RWPE1 (cell line): ENCODE data around the gene PLA2G2F.
A peak's percentile ranks its signal among the peaks of the same experiment; 100 is the strongest.

ENCODE experiments used
- CTCF ChIA-PET: fragments of 350-600 bp; sonication (Branson Sonifier 250); formaldehyde crosslinking; extraction: SDS; loops from one replicate; lab custom pipeline; 2021; lab: Yijun Ruan, JAX
- POLR2A ChIA-PET: fragments of 400-600 bp; formaldehyde crosslinking; extraction: SDS; loops from one replicate; lab custom pipeline; 2020; ENCODE audit warnings: antibody characterized with exemption; ENCODE audit not compliant: low non-redundant PET; lab: Yijun Ruan, JAX
- DNase-seq: peaks from one replicate; pipeline ENCODE4 v3.0.0; 2012; ENCODE audit warnings: low spot score
- H3K27ac ChIP-seq: fragments of 450-650 bp; 2 replicates; pipeline ENCODE4 v1.5.1; 2017
- TF ChIP-seq, protein P1 (sequence below): fragments of 450-650 bp; conservative IDR thresholded peaks from 2 replicates; pipeline ENCODE4 v1.5.1; 2017; ENCODE audit warnings: low read depth, mild to moderate bottlenecking

Gene PLA2G2F

DNA sequence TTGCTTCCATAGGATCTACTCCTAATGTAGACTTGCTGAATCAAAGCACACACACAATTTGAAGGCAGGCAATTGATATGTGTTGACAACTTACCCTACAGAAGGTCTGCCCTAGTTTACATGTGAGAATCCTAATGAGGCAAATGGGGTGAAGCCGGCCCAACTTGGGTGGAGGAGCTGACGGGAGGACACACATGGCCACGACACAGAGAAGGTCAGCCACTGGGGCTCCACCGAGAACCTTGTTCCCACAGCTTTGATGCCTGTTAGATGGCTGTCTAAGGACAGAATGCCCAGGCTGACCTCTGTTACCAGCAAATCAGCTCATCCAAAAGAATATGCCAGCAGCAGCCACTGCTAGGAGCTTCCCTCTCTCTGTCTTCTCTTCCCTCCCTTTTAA is 18.3 kb upstream of the PLA2G2F start:
- POLR2A ChIA-PET, result no interaction called here

DNA sequence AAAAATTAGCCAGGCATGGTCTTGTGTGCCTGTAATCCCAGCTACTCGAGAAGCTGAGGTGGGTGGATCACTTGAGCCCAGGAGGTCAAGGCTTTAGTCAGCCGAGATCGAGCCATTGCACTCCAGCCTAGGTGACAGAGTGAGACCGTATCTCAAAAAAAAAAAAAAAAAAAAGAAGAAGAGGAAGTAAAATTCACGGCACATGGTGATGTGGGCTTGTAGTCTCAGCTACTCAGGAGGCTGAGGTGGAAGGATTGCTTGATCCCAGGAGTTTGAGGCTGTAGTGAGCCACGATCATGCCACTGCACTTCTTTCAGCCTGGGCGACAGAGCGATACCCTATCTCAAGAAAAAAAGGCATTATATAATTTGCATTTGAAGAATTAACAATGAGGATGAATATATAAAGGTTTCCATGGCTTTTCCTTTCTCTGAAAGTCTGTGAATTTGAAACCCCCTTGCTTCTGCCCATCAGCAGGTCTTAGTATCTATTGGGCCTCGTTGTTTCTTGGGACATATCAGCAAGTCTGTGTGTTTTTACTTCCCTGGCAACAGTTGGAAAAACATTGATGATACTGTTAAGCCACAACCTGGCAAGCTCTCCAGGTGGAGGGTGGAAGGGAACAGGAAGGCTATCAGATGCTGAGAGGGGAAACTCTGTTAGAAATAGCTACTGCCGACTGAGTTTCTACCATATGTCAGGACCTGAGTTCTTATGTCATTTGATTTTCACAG is 15.2 kb upstream of the PLA2G2F start:
- no peak for DNase-seq
- ChIA-PET CTCF (interaction anchor here (1.4 kb wide), 1 partner anchor 28 kb away, joined by 4 read pairs; no protein-coding TSS in a partner anchor), POLR2A (interaction anchor here (0.5 kb wide), 1 partner anchor 379 kb away, joined by 4 read pairs; no protein-coding TSS in a partner anchor)
- TF ChIP-seq, protein P1, sequence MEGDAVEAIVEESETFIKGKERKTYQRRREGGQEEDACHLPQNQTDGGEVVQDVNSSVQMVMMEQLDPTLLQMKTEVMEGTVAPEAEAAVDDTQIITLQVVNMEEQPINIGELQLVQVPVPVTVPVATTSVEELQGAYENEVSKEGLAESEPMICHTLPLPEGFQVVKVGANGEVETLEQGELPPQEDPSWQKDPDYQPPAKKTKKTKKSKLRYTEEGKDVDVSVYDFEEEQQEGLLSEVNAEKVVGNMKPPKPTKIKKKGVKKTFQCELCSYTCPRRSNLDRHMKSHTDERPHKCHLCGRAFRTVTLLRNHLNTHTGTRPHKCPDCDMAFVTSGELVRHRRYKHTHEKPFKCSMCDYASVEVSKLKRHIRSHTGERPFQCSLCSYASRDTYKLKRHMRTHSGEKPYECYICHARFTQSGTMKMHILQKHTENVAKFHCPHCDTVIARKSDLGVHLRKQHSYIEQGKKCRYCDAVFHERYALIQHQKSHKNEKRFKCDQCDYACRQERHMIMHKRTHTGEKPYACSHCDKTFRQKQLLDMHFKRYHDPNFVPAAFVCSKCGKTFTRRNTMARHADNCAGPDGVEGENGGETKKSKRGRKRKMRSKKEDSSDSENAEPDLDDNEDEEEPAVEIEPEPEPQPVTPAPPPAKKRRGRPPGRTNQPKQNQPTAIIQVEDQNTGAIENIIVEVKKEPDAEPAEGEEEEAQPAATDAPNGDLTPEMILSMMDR, result no peak
- no peak overlapping the region for H3K27ac ChIP-seq

More for the DNA sequence above, 18.3 kb upstream of the PLA2G2F start:
- DNase-seq, result no peak
- TF ChIP-seq, protein P1, result no peak
- no peak overlapping the region for H3K27ac ChIP-seq
- CTCF ChIA-PET, result interaction anchor here (0.7 kb wide), 1 partner anchor 67 kb away, joined by 3 read pairs; no protein-coding TSS in a partner anchor

DNA sequence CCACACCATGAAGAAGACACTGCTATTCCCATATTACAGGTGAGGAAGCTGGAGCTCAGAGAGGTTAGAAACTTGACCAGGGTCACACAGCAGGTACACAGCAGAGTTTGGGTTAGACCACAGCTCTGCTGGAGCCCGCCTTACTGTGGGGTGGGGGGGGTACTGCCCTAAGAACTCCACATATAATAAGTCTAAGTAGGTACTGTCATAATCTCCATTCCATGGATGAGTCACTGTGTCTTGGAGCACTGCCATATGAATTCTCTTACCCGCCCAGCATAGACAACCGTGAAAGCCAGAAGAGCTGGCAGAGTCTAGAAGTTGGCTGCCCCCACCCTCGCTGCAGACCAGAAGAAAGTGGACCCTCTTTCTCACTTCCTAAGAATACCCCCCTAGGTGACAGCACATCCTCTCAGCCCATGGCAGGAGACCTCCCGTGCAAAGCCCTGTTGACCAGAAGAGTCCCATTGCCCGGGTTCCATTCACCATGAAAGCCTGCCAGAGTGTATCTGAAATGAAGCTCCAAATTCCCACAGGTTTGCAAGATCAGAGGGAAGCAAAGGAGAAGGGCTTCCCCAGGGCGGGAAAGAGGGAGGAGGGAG is 14.6 kb upstream of the PLA2G2F start:
- peak; percentile 94 for DNase-seq
- CTCF ChIA-PET, result interaction anchor here (0.6 to 1.4 kb wide), 3 partner anchors 11 to 621 kb away, joined by 3 to 4 read pairs (median 4); no protein-coding TSS in a partner anchor
- POLR2A ChIA-PET, result interaction anchor here (0.5 kb wide), 1 partner anchor 378 kb away, joined by 4 read pairs; no protein-coding TSS in a partner anchor
- TF ChIP-seq, protein P1, result no peak
- no peak overlapping the region for H3K27ac ChIP-seq

DNA sequence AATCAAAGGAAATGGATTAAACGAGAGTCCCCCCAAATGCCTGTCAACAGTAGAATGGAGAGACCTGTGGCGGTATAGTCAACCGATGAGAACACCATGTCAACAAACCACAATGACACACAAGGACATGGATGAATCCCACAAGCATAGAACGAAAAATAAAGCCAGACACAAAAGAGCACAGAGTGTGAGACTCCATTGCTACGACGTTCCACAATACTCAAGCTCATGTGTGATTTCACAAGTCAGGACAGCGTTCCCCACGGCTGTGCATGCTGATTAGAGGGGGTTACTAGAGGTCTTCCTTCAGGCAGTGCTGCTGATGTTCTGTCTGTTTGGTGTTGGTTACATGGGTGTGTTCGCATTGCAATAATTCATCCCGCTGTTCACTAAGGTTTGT is 14.0 kb upstream of the PLA2G2F start:
- no peak overlapping the region for H3K27ac ChIP-seq
- TF ChIP-seq, protein P1, result no peak

DNA sequence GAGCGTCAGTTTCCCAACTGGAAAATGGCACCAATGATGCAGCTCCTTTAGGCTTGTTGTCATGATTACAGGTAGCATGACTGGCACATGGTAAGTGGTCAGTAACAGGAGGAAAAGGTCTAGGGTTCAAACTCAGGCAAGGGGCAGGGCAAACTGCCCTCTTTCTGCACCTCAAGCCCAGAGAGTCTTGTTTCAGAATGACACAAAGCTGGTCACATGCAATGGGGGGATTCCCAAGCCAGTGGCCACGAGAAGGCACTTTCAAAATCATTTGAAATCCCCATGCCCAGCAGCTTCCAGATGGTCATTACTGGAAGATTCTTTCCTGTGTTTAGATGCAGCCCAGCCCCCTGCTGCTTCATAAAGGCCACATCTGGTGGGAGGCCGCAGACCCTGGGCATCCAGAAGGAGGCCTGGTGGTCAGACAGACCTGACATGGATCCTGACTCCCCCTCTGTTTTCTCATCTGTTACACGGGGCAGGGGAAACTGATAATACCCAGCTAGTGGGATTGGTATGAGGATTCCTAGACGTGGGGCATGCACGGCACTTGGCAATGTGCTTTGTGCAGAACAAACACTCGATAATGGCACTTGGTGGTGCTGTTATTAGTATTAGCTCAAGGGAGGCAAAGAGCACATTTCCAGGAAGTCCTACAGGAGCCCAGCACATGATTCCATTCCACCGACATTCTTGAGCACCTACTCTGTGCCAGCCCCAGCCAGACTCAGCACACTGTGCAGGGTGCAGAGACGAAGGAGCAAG is 12.9 kb upstream of the PLA2G2F start:
- ChIA-PET CTCF (interaction anchor here (0.7 to 1.0 kb wide), 2 partner anchors 9 to 11 kb away, joined by 3 read pairs; no protein-coding TSS in a partner anchor), POLR2A (no interaction called here)
- no peak for DNase-seq
- TF ChIP-seq, protein P1, result no peak
- H3K27ac ChIP-seq, result no peak overlapping the region

More for the DNA sequence above, 14.0 kb upstream of the PLA2G2F start:
- ChIA-PET POLR2A (no interaction called here), CTCF (interaction anchor here (0.6 to 1.4 kb wide), 4 partner anchors 10 to 621 kb away, joined by 3 to 4 read pairs (median 4); no protein-coding TSS in a partner anchor)
- no peak for DNase-seq
